Transverse colon (tissue), 4 donors: ENCODE results near the gene MAPK4.

Experiments used
- CTCF ChIP-seq, 5 experiments: fragments of 200-600 bp in 3 of 5; fragments of 450-650 bp in 2 of 5; sonication (generic) in 3 of 5; IDR thresholded peaks; 1 replicate in 2 of 5; 2 replicates in 3 of 5; pipeline ENCODE4 v1.5.1; 2016 to 2017; ENCODE audit warnings: antibody characterized with exemption in 5 of 5, inconsistent platforms in 3 of 5, mild to moderate bottlenecking in 2 of 5, moderate library complexity in 1 of 5
- POLR2AphosphoS5 ChIP-seq, 3 donors: sonication (generic); formaldehyde crosslinking; IDR thresholded peaks; one replicate each; pipeline ENCODE4 v1.6.1; 2016; ENCODE audit warnings: antibody characterized with exemption in 3 of 3

DNA sequence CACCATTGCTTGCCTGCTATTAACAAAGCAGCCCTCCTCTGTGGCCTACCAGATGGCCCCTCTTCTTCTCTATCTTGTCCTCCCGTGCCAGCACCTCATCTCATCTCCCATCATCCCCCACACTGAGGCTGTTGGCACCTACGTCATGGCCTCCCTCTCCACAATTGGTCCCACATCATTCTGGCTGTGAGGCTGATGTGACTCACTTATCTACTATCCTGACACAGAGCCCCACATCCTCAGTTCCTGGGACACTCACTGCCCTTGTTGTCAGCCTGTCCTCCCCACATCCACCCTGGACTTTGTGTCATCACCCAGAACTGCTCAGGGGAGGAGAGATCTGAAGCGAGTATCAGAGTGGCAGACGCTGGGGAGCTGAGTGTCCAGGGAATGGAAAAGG is 157.0 kb downstream of the MAPK4 start:
- TF ChIP-seq POLR2AphosphoS5 (IDR thresholded peaks at IDR 0.05) (no peak), CTCF (IDR thresholded peaks at IDR 0.05) (no peak)
